ENCODE data around the gene SIRPB2. TPM values are rescaled to one million over a fixed set of nuclear protein-coding genes. Genes with fewer than 3 reads are reported as not detected.
"Not testable (repeated sequence)": the region's sequence is repeated elsewhere in the genome, so short reads cannot be mapped to it uniquely, and the experiment has no call there.

The SIRPB2 gene
- total RNA-seq, 1 donor from 2014 or later: 3.1 TPM

DNA sequence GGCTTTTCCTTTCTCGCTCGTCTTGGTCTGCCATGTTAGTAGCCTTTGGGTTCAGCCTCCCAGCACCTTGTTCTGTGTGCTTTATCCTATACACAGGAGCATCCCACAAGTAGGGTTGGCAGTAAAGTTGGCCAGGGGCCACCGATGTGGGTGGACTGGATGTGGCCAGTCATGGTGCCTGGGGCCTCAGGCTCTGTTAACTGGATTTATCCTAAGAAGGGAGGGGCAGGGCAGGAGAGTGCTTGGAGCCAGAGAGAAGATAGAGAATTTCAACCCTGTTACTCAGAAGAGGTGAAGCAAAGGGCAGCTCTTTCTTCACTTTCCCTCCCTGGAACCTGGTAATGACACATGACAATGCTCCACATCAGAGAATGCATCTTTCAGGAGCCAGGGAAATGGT lies 14.1 kb upstream of the SIRPB2 start:
- intact Hi-C loops (cut with DNase I): no loop called here
- no peak for ATAC-seq (ENCODE audit: poor library complexity)
- no peak for DNase-seq

GRCh38 chr20:1503564-1504227 lies 12.5 kb upstream of the SIRPB2 start:
- intact Hi-C loops (cut with DNase I): no loop called here
- peak; percentile 76 for DNase-seq
- ATAC-seq (ENCODE audit: poor library complexity): peak; percentile 94

DNA sequence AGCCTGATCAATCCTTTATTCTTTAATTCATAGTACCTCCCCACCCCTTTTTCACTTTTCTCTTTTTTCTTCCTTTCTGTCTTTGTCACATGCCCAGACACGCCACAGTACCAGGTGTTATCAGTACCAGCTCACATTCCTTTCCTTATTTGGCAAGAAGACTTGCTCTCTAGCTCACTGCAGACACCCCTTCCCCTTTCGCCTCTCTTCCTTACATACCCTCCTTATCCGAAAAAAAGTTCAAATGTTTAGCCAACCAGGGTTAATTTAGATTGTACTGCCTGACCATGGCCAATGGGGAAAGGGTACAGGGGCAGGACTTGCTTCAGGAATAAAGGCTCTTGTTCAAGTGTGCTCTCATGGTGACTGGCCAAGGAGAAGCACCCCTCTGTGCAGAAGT lies 9.3 kb upstream of the SIRPB2 start:
- DNase-seq: no peak
- ATAC-seq (ENCODE audit: poor library complexity): no peak
- intact Hi-C loops (cut with DNase I): no loop called here

DNA sequence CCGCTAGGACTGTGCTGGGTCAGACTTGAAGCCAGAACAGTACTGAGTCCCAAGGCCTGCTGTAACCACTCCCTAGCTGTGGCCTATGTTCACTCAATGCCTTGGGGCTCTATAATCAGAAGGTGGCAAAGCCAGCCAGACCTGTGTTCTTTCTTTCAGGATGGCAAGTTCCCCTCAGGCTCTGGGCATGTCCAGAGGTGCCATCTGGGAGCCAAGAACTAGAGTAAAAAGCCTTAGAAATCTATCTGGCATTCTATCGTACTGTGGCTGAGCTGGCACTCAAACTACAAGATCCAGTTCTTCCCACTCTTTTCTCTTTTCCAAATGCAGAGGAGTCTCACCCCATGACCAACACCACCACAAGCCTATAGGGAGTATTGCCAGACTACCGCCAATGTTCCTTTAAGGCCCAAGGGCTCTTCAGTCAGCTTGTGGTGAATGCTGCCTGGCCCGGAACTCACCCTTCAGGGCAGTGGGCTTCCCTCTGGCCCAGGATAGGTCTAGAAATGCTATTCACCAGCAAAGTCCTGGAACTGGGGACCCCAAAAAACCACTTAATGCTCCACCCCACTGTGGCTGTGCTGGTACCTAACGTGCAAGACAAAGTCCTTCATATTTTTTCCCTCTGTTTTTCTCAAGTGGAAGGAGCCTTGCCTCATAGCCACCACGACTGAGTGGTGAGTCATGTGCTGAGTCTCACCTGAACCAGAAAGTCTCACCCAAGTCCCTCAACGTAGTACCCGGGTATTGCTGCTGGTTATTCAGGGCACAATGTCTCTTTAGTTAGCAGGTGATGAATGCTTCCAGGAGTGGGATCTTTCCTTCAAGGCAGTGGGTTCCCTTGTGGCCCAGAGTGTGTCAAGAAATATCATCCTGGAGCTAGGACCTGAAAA lies 8.6 kb upstream of the SIRPB2 start:
- intact Hi-C loops (cut with DNase I): no loop called here
- ATAC-seq (ENCODE audit: poor library complexity) (no peak), DNase-seq (no peak)

DNA sequence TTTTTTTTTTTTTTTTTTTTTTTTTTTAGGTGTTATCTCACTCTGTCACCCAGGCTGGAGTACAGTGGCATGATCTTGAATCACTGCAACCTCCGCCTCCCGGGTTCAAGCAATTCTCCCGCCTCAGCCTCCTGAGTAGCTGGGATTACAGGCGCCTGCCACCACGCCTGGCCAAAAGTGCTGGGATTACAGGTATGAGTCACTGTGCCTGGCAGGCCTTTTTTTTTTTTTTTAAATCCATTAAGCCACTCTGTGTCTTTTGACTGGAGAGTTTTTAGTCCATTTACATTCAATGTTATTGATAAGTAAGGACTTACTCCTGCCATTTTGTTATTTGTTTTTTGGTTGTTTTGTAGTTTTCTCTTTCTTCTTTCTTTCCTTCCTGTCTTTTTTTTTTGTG lies 6.2 kb upstream of the SIRPB2 start:
- intact Hi-C loops (cut with DNase I); DNase-seq; ATAC-seq (ENCODE audit: poor library complexity): not testable (repeated sequence)

GRCh38 chr20:1496930-1497329 lies 5.7 kb upstream of the SIRPB2 start:
- ATAC-seq (ENCODE audit: poor library complexity) (no peak), DNase-seq (no peak)
- intact Hi-C loops (cut with DNase I): no loop called here

DNA sequence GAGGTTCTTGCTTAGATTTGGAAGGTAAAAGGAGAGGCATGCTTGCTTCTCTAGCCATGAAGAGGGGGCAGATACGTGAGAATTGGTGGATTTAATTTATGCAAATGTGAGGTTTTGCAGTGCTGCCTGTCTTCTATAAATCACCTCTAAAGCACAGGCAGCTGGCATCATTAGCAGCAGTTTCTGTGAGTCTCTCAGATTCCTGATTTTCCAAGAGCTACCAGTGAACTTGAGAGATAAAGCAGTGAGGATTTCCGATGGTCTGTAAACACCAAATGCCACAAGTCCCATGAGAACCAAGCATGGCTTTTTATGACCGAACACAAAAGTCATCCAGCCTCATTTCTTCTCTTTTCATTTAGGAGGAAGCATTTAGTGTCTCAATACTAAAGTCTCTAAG lies 3.2 kb upstream of the SIRPB2 start:
- intact Hi-C loops (cut with DNase I): no loop called here
- DNase-seq (no peak), ATAC-seq (ENCODE audit: poor library complexity) (no peak)

- DNase-seq (no peak), ATAC-seq (ENCODE audit: poor library complexity) (no peak)
- intact Hi-C loops (cut with DNase I): no loop called here
Observed at GRCh38 chr20:1493536-1493935, 2.3 kb upstream of the SIRPB2 start.

- DNase-seq: no peak
- ATAC-seq (ENCODE audit: poor library complexity): peak; percentile 43
- intact Hi-C loops (cut with DNase I): no loop called here
Observed at GRCh38 chr20:1491860-1492642, 831 bp upstream of the SIRPB2 start.

GRCh38 chr20:1490643-1491195 lies 501 bp downstream of the SIRPB2 start:
- intact Hi-C loops (cut with DNase I): no loop called here
- DNase-seq (no peak), ATAC-seq (ENCODE audit: poor library complexity) (no peak)

GRCh38 chr20:1489764-1490436 lies 1.3 kb downstream of the SIRPB2 start:
- intact Hi-C loops (cut with DNase I): no loop called here
- DNase-seq: no peak
- ATAC-seq (ENCODE audit: poor library complexity): peak; percentile 71

- ATAC-seq (ENCODE audit: poor library complexity) (peak; percentile 21), DNase-seq (no peak)
- intact Hi-C loops (cut with DNase I): no loop called here
Observed at GRCh38 chr20:1489325-1489724, 1.9 kb downstream of the SIRPB2 start.

- intact Hi-C loops (cut with DNase I): no loop called here
- DNase-seq (no peak), ATAC-seq (ENCODE audit: poor library complexity) (no peak)
Observed at GRCh38 chr20:1486566-1486965, 4.7 kb downstream of the SIRPB2 start.

- intact Hi-C loops (cut with DNase I): no loop called here
- ATAC-seq (ENCODE audit: poor library complexity): no peak
- DNase-seq: no peak
Observed at GRCh38 chr20:1484438-1485116, 6.6 kb downstream of the SIRPB2 start.

DNA sequence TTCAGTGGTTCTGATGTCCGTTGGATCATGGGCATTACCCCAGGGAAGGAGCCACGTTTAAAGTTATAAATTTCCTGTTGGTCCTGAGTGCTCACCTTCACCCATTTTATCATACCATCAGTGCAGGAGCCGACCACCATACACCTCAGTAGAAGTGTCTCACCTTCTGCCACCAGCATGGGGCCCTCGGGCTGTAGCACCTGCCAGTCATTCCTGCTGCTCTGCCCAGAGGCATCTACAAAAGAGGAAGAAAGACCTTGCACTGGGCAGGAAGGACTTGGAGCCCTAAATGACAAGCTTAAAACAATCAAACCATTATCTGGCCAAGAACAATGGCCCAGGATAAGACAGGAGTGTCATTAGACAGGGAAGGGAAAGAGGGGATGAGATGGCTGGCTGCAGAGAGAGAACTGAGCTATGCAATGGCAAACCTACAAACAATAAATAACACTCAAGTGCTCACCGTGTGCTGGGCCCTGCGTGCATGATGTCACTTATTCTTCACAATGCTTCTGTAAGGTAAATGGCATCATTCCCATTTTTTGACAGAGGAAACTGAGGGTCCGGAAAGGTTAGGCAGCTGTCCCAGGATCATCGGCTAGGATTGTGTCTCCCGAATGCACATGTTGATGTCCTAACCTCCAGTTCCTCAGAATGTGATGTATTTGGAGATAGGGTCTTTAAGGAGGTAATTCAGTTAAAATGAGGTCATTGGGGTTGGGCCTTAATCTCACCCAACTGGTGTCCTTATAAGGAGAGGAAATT lies 11.2 kb downstream of the SIRPB2 start:
- ATAC-seq (ENCODE audit: poor library complexity) (no peak), DNase-seq (no peak)
- intact Hi-C loops (cut with DNase I): no loop called here

GRCh38 chr20:1478566-1478965 lies 12.7 kb downstream of the SIRPB2 start:
- no peak for ATAC-seq (ENCODE audit: poor library complexity)
- no peak for DNase-seq
- intact Hi-C loops (cut with DNase I): no loop called here

GRCh38 chr20:1477896-1478490 lies 13.2 kb downstream of the SIRPB2 start:
- intact Hi-C loops (cut with DNase I): no loop called here
- ATAC-seq (ENCODE audit: poor library complexity) (no peak), DNase-seq (no peak)

All from Right ventricle myocardium superior (tissue), 1 donor.